GM20000 (cell line): ENCODE data around the gene PBLD.

Source experiments
- DNase-seq: peaks from one replicate; pipeline ENCODE4 v3.0.0; 2012; ENCODE audit warnings: low spot score
- TF ChIP-seq, protein P1 (sequence below): IDR thresholded peaks from 2 replicates; pipeline ENCODE4 v1.5.1; 2012; ENCODE audit warnings: mild to moderate bottlenecking, control low read depth; ENCODE audit errors: extremely low read depth, missing control alignments

Gene PBLD

GRCh38 chr10:68237173-68237572, 95.6 kb downstream of the PBLD start:
- TF ChIP-seq, protein P1, sequence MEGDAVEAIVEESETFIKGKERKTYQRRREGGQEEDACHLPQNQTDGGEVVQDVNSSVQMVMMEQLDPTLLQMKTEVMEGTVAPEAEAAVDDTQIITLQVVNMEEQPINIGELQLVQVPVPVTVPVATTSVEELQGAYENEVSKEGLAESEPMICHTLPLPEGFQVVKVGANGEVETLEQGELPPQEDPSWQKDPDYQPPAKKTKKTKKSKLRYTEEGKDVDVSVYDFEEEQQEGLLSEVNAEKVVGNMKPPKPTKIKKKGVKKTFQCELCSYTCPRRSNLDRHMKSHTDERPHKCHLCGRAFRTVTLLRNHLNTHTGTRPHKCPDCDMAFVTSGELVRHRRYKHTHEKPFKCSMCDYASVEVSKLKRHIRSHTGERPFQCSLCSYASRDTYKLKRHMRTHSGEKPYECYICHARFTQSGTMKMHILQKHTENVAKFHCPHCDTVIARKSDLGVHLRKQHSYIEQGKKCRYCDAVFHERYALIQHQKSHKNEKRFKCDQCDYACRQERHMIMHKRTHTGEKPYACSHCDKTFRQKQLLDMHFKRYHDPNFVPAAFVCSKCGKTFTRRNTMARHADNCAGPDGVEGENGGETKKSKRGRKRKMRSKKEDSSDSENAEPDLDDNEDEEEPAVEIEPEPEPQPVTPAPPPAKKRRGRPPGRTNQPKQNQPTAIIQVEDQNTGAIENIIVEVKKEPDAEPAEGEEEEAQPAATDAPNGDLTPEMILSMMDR = no peak

DNA sequence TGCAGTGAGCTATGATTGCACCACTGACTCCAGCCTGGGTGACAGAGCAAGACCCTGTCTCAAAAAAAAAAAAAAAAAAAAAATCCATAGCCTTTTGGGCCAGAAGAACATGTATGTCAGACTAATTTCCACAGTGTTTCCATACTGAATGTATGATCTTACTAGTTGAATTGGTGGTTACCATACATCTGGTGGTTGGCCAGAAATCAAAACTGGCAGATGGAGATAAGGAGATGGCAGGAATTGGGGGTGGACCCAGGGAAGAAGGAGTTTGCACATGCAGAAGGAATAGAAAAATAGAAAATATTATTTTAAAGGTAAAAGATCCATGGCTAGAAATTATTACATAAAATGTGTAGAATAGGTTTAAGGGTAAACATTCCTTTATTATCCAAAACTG, 97.1 kb downstream of the PBLD start:
- TF ChIP-seq, protein P1 = no peak
- DNase-seq = no peak

More at GRCh38 chr10:68237173-68237572, 95.6 kb downstream of the PBLD start:
- no peak for DNase-seq

DNA sequence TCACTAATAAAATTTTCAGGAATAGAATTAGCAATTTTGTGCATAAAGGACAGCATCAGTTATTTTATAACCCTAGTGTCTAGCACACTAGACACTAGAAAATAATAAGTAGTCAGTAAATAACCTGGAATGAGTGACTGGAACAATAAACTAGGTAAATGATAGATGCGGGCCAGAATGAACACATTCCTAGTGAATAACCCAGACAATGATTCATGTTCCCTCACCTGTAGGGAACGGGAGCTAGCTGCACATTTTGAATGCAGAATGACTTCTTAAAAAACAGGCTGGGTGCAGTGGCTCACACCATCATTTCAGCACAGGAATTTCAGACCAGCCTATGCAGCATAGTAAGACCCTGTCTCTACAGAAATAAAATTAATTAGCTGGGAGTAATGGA, 97.6 kb downstream of the PBLD start:
- TF ChIP-seq, protein P1 = no peak
- DNase-seq = no peak

DNA sequence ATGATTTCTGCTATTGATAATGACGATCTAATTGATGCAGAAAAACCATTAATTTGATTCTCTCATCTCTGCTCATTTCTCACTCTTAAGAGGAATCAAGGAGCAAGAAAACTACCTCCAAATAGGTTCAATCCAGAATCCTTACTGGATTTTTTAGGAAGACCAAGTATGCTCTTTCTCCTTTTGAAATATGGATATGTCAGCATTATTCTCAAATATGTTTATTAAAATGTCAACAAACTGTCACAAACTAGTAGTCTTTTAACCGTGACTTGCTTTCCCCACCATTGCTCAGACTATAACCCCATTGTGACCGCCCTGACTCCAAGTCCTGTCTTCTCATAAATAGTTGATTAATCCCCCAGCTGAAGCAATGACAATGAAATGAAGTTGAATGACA, 99.7 kb downstream of the PBLD start:
- DNase-seq = no peak
- TF ChIP-seq, protein P1 = no peak
